Heart left ventricle (tissue), 16 donors: Measurements from ENCODE around the gene TXNL4A. TPM values are rescaled to one million over a fixed set of nuclear protein-coding genes. Genes with fewer than 3 reads are reported as not detected.

Experiments
- ATAC-seq, 4 donors: fragments of 200-7000 bp; cut with Tn5 transposase; one replicate each; pipeline ENCODE4 v1.9.1; 2020 to 2022; ENCODE audit warnings: moderate library complexity in 4 of 4, mild to moderate bottlenecking in 3 of 4, moderate number of reproducible peaks in 1 of 4
- DNase-seq, 5 donors: peaks; one replicate each; pipeline ENCODE4 v3.0.0-alpha.2; 2020
- H3K27ac ChIP-seq, 12 donors: fragments of 200-600 bp; sonication (generic) in 4 of 12; one replicate each; pipeline versions ENCODE4 v1.5.0 to v1.8.0; 2016 to 2022; ENCODE audit warnings: mild to moderate bottlenecking in 2 of 12
- H3K27me3 ChIP-seq, 9 donors: fragments of 200-600 bp; sonication (generic) in 2 of 9; one replicate each; pipeline versions ENCODE4 v1.5.1 to v1.8.0; 2016 to 2022; ENCODE audit warnings: mild to moderate bottlenecking in 3 of 9
- H3K36me3 ChIP-seq, 9 donors: fragments of 200-600 bp; sonication (generic) in 2 of 9; one replicate each; pipeline versions ENCODE4 v1.5.0 to v1.8.0; 2018 to 2022; ENCODE audit warnings: mild to moderate bottlenecking in 2 of 9
- H3K4me1 ChIP-seq, 12 donors: fragments of 200-600 bp; sonication (generic) in 4 of 12; one replicate each; pipeline versions ENCODE4 v1.5.0 to v1.8.0; 2016 to 2022; ENCODE audit warnings: mild to moderate bottlenecking in 3 of 12
- H3K4me3 ChIP-seq, 12 donors: fragments of 200-600 bp; sonication (generic) in 4 of 12; one replicate each; pipeline versions ENCODE4 v1.5.0 to v1.8.0; 2017 to 2022; ENCODE audit warnings: mild to moderate bottlenecking in 9 of 12, moderate library complexity in 4 of 12
- H3K9me3 ChIP-seq, 12 donors: fragments of 200-600 bp; sonication (generic) in 4 of 12; one replicate each; pipeline versions ENCODE4 v1.5.0 to v1.8.0; 2016 to 2022; ENCODE audit warnings: mild to moderate bottlenecking in 1 of 12
- CTCF ChIP-seq, 12 donors: fragments of 200-600 bp; sonication (generic) in 4 of 12; IDR thresholded peaks; one replicate each; pipeline versions ENCODE4 v1.5.0 to v1.8.0; 2018 to 2022; ENCODE audit warnings: antibody characterized with exemption in 12 of 12, mild to moderate bottlenecking in 5 of 12
- POLR2A ChIP-seq, 2 donors: fragments of 450-650 bp; IDR thresholded peaks; one replicate each; pipeline ENCODE4 v1.6.1; 2017; ENCODE audit warnings: antibody characterized with exemption in 2 of 2, mild to moderate bottlenecking in 2 of 2, moderate library complexity in 2 of 2
- WGBS, 4 donors: extraction: QIAGEN DNeasy Blood & Tissue Kit in 2 of 4; methylation state at CpG; one replicate each; pipeline versions ENCODE4 v1.1.5 to v1.1.7; 2013 to 2018; 5-methylcytosine and 5-hydroxymethylcytosine counted together
- intact Hi-C, 10 donors: fragments of 100-400 bp; cut with DNase I; formaldehyde crosslinking; loops; one replicate each; pipeline versions ENCODE4 v1.11.1 to v1.14.2; 2022
- polyA plus RNA-seq, 2 donors: library from polyadenylated mRNA; stranded (reverse); fragments of 200-250 nt; gene quantifications; one replicate each; pipeline ENCODE4 v1.2.3, GENCODE V29; 2013
- total RNA-seq, 9 donors: library from RNA; depleted of rRNA in 2 of 9; stranded (reverse); fragments of >200 nt in 2 of 9; fragmentation: NEBNext Ultra II Directional in 3 of 9; extraction: Animal tissue kit (Norgen Biotek cat#: 25700) in 3 of 9; gene quantifications; one replicate each; pipeline versions ENCODE4 v1.1.0 to v1.2.4, GENCODE V29; 2016 to 2023
- donor health status: ischemic (EF 13 %, LVEDD 7.1; RV severe dilation, severe dysfunction).
- donor health status: healthy with polysubstance abuse.
- donor health status: DM: no; HTN: yes; CAD: no.
- donor health status: DM: no; HTN: no; CAD: no.
- donor health status: ischemic (EF 25% LVEDD 6.9; RV normal size, moderate dysfunction).
- donor health status: ischemic (EF 25% LVEDD 5.7; RV mildly dilated, moderate dysfunction).
- donor health status: healthy.
- donor health status: DM: yes; HTN: yes; CAD: no.
- donor health status: ischemic (EF 35%, LVEDD 5.7; RV mildly dilated, moderate dysfunction).
- donor health status: nonischemic (EF 11% LVEDD 7.7; RV severe dilation, severe dysfunction).
- donor health status: DM: yes; HTN: yes; CAD: no.
- donor health status: PGD.
- donor health status: ischemic (EF 29% LVEDD 5.4; RV normal size, mild dysfunction).
- donor health status: nonischemic (EF 23%, LVEDD 6.1; RV moderate dilation, normal function).

The TXNL4A gene
- total and polyA plus RNA-seq, 11 donors = 35.2 to 139 (median 92.0) TPM

- no peak for ATAC-seq
- H3K36me3 ChIP-seq = peaks cover 0 to 63% (median 35%) of the 10 kb centered on the region in 9 donors
- intact Hi-C loops = loop anchor here in 2 of 10 donors (10.0 kb wide), 2 partner anchors 56 to 546 kb away; partner anchors contain the start of gene NFATC1 (in 1 of the 2)
- peaks cover 0 to 49% (median 24%) of the 10 kb centered on the region in 12 donors for H3K4me1 ChIP-seq
- WGBS, 4 donors = 84 to 86% (median 85%) methylated on average over 12 to 17 of the region's 17 CpGs
- peak in 1 of 5 donors; percentile 47 for DNase-seq
- H3K27ac ChIP-seq = no peak overlapping the region
- no peak for TF ChIP-seq CTCF (IDR thresholded peaks at IDR 0.05)
- no peak for TF ChIP-seq POLR2A (IDR thresholded peaks at IDR 0.05)
- H3K9me3 ChIP-seq = peaks cover 0 to under 1% (median 0%) of the 10 kb centered on the region in 12 donors
- H3K27me3 ChIP-seq = no peaks in the 10 kb centered on the region
- no peak overlapping the region for H3K4me3 ChIP-seq
Observed at GRCh38 chr18:79940814-79941472, 47.4 kb downstream of the TXNL4A start.

- H3K27ac ChIP-seq = no peak overlapping the region
- H3K36me3 ChIP-seq = peaks cover 0 to 62% (median 35%) of the 10 kb centered on the region in 9 donors
- no peak overlapping the region for H3K4me3 ChIP-seq
- intact Hi-C loops = loop anchor here in 2 of 10 donors (10.0 kb wide), 2 partner anchors 55 to 545 kb away; partner anchors contain the start of gene NFATC1 (in 1 of the 2)
- H3K27me3 ChIP-seq = no peaks in the 10 kb centered on the region
- 92 to 97% (median 95%) methylated on average over 18 of the region's 18 CpGs for WGBS, 4 donors
- H3K9me3 ChIP-seq = peaks cover 0 to 7% (median 0%) of the 10 kb centered on the region in 12 donors
- no peak for TF ChIP-seq POLR2A (IDR thresholded peaks at IDR 0.05)
- TF ChIP-seq CTCF (IDR thresholded peaks at IDR 0.05) = no peak
- DNase-seq (peak in 1 of 5 donors; percentile 56), ATAC-seq (no peak)
- H3K4me1 ChIP-seq = peaks cover 0 to 45% (median 21%) of the 10 kb centered on the region in 12 donors
Observed at GRCh38 chr18:79940126-79940813, 48.1 kb downstream of the TXNL4A start.

GRCh38 chr18:79939096-79939495, 49.3 kb downstream of the TXNL4A start:
- 55 to 62% (median 60%) methylated on average over 5 of the region's 5 CpGs for WGBS, 4 donors
- H3K27ac ChIP-seq = no peak overlapping the region
- H3K4me3 ChIP-seq = no peak overlapping the region
- no peaks in the 10 kb centered on the region for H3K27me3 ChIP-seq
- peaks cover 0 to 45% (median 23%) of the 10 kb centered on the region in 12 donors for H3K4me1 ChIP-seq
- H3K9me3 ChIP-seq = peaks cover 0 to 8% (median 0%) of the 10 kb centered on the region in 12 donors
- TF ChIP-seq POLR2A (IDR thresholded peaks at IDR 0.05) (no peak), CTCF (IDR thresholded peaks at IDR 0.05) (no peak)
- DNase-seq (peak in 1 of 5 donors; percentile 17), ATAC-seq (no peak)
- intact Hi-C loops = loop anchor here in 1 of 10 donors (10.0 kb wide), 1 partner anchor 46 kb away; the partner anchor contains the start of gene TXNL4A
- H3K36me3 ChIP-seq = peaks cover 0 to 65% (median 35%) of the 10 kb centered on the region in 9 donors

- ATAC-seq (no peak), DNase-seq (peak in 1 of 5 donors; percentile 17)
- H3K9me3 ChIP-seq = peaks cover 0 to 15% (median 4%) of the 10 kb centered on the region in 12 donors
- WGBS, 4 donors = 92 to 95% (median 94%) methylated on average over 9 of the region's 9 CpGs
- H3K27me3 ChIP-seq = no peaks in the 10 kb centered on the region
- peaks cover 0 to 47% (median 24%) of the 10 kb centered on the region in 12 donors for H3K4me1 ChIP-seq
- H3K27ac ChIP-seq = no peak overlapping the region
- TF ChIP-seq POLR2A (IDR thresholded peaks at IDR 0.05) (no peak), CTCF (IDR thresholded peaks at IDR 0.05) (no peak)
- intact Hi-C loops = loop anchor here in 1 of 10 donors (10.0 kb wide), 1 partner anchor 47 kb away; the partner anchor contains the start of gene TXNL4A
- no peak overlapping the region for H3K4me3 ChIP-seq
- H3K36me3 ChIP-seq = peaks cover 0 to 63% (median 34%) of the 10 kb centered on the region in 9 donors
Observed at GRCh38 chr18:79938196-79938595, 50.2 kb downstream of the TXNL4A start.
